Measurements from ENCODE around the gene BAZ2B. TPM values are rescaled to one million over a fixed set of nuclear protein-coding genes. Genes with fewer than 3 reads are reported as not detected.

BAZ2B gene
- polyA plus RNA-seq, 2 donors: 12.5 to 18.3 TPM

DNA sequence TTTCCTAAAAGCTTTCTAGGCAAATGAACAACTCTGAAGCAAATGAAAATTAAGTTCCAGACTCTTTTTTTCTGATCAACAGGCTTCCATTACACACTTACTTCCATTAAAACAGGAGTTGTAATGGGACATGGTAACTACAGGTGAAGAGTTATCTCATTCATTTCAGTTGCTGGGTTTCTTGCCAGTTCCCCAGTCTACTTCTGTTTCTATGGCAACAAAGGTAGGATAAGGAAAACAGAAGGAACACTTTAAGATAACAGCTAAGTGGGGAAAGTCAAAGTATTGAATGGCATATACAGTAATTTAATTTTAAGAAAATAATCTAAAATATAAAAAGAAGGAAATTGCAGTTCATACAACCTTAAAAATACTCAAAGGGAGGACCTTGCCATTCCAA, 25.1 kb downstream of the BAZ2B start:
- Histone ChIP-seq H3K4me3 (ENCODE audit: low read depth in 1 of 2, low read length in 2 of 2) (no peak overlapping the region), H3K9me3 (ENCODE audit: control insufficient read depth in 2 of 2, insufficient read depth in 1 of 2, low read depth in 1 of 2, low read length in 1 of 2) (peaks cover 0 to 2% of the 10 kb centered on the region in 2 donors), H3K27ac (ENCODE audit: low read depth in 2 of 2, low read length in 1 of 2) (no peak overlapping the region), H3K4me1 (ENCODE audit: control insufficient read depth in 2 of 2, insufficient read depth in 2 of 2, low read length in 1 of 2) (peaks cover 0 to 3% of the 10 kb centered on the region in 2 donors), H3K36me3 (ENCODE audit: control insufficient read depth in 2 of 2, insufficient read depth in 2 of 2, low read length in 1 of 2) (no peaks in the 10 kb centered on the region), H3K27me3 (ENCODE audit: control insufficient read depth in 1 of 2, insufficient read depth in 2 of 2, low read length in 2 of 2) (no peaks in the 10 kb centered on the region)

DNA sequence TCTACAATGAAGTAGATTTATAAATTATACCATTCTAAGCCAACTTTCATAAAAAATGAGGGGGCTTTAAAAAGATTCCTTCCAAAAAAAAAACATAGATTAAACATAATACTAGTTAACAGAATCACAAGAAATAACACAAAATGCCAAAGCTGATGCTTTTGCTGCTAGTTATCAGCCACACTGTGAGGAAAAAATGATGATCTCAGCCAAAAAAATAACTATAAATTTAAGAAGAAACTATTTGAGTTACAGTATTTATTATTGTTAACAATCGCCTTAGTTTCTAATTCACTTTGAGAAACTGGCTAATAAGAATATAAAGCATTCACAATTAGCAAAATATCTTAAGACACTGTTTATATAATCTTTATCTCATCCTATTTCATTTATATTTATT, 27.1 kb downstream of the BAZ2B start:
- no peak overlapping the region for H3K4me3 ChIP-seq (ENCODE audit: low read depth in 1 of 2, low read length in 2 of 2)
- H3K4me1 ChIP-seq (ENCODE audit: control insufficient read depth in 2 of 2, insufficient read depth in 2 of 2, low read length in 1 of 2): peaks cover 0 to 3% of the 10 kb centered on the region in 2 donors
- 83 to 100% methylated on average over 1 of the region's 1 CpG for WGBS, 2 donors
- H3K36me3 ChIP-seq (ENCODE audit: control insufficient read depth in 2 of 2, insufficient read depth in 2 of 2, low read length in 1 of 2): no peaks in the 10 kb centered on the region
- H3K27me3 ChIP-seq (ENCODE audit: control insufficient read depth in 1 of 2, insufficient read depth in 2 of 2, low read length in 2 of 2): no peaks in the 10 kb centered on the region
- peaks cover 0 to 2% of the 10 kb centered on the region in 2 donors for H3K9me3 ChIP-seq (ENCODE audit: control insufficient read depth in 2 of 2, insufficient read depth in 1 of 2, low read depth in 1 of 2, low read length in 1 of 2)
- H3K27ac ChIP-seq (ENCODE audit: low read depth in 2 of 2, low read length in 1 of 2): no peak overlapping the region

DNA sequence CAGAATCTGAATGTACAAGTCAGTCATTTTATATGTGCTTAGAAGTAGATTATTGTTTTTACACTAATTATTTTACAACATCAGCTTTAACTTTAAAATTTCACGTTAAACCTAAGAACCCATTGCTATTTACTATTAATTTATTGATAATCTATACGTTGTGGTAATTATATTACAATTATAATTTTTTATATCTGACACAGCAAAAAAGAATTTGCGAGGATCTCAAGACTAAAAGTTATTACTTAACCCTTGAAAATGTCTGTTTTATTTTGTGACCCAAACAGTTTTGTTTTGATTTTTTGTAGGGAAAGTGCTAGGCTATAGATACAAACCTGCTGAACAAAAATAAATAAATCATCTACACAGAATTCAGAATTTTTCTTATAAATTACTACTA, 30.3 kb downstream of the BAZ2B start:
- Histone ChIP-seq H3K4me3 (ENCODE audit: low read depth in 1 of 2, low read length in 2 of 2) (no peak overlapping the region), H3K27me3 (ENCODE audit: control insufficient read depth in 1 of 2, insufficient read depth in 2 of 2, low read length in 2 of 2) (no peaks in the 10 kb centered on the region), H3K4me1 (ENCODE audit: control insufficient read depth in 2 of 2, insufficient read depth in 2 of 2, low read length in 1 of 2) (no peaks in the 10 kb centered on the region), H3K27ac (ENCODE audit: low read depth in 2 of 2, low read length in 1 of 2) (no peak overlapping the region), H3K9me3 (ENCODE audit: control insufficient read depth in 2 of 2, insufficient read depth in 1 of 2, low read depth in 1 of 2, low read length in 1 of 2) (peaks cover 0 to 2% of the 10 kb centered on the region in 2 donors), H3K36me3 (ENCODE audit: control insufficient read depth in 2 of 2, insufficient read depth in 2 of 2, low read length in 1 of 2) (no peaks in the 10 kb centered on the region)
- 52% methylated on average over 3 of the region's 3 CpGs for WGBS, 2 donors

DNA sequence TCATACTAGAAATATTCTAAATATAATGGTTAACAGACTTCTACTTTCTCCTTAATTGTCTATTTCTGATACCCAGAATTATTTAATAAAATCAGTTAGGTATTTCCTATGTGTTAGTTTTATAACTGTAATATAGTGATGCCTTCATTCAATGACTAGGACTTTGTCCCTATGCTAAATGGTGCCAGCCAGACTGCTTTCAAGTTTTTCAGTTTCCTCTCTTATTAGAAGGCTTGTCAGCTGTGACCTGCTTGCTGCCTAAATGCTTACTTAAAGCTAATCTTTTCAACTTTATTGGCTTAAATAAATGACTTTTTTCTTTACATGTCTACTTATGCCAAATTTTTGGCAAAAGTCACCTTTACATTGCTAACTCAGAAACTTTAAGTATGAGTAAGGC, 30.7 kb downstream of the BAZ2B start:
- H3K27ac ChIP-seq (ENCODE audit: low read depth in 2 of 2, low read length in 1 of 2): no peak overlapping the region
- H3K9me3 ChIP-seq (ENCODE audit: control insufficient read depth in 2 of 2, insufficient read depth in 1 of 2, low read depth in 1 of 2, low read length in 1 of 2): peaks cover 0 to 2% of the 10 kb centered on the region in 2 donors

DNA sequence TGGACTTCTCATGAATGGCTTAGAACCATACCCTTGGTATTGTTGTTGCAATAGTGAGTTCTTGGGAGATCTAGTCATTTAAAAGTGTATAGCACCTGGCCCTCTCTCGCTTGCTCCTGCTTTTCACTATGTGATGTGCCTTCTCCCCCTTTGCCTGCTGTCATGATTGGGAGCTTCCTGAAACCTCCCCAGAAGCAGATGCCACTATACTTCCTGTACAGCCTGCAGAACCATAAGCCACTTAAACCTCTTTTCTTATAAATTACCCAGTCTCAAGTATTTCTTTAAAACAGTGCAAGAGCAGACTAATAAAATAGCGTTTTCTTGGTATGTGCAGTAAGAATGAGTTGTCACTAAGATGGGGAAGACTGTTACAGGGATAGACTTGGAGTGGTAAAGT, 31.6 kb downstream of the BAZ2B start:
- peaks cover 0 to 2% of the 10 kb centered on the region in 2 donors for H3K9me3 ChIP-seq (ENCODE audit: control insufficient read depth in 2 of 2, insufficient read depth in 1 of 2, low read depth in 1 of 2, low read length in 1 of 2)
- H3K27me3 ChIP-seq (ENCODE audit: control insufficient read depth in 1 of 2, insufficient read depth in 2 of 2, low read length in 2 of 2): no peaks in the 10 kb centered on the region
- WGBS, 2 donors: 82 to 89% methylated on average over 2 of the region's 2 CpGs
- H3K4me1 ChIP-seq (ENCODE audit: control insufficient read depth in 2 of 2, insufficient read depth in 2 of 2, low read length in 1 of 2): no peaks in the 10 kb centered on the region
- H3K27ac ChIP-seq (ENCODE audit: low read depth in 2 of 2, low read length in 1 of 2): no peak overlapping the region
- H3K4me3 ChIP-seq (ENCODE audit: low read depth in 1 of 2, low read length in 2 of 2): no peak overlapping the region
- no peaks in the 10 kb centered on the region for H3K36me3 ChIP-seq (ENCODE audit: control insufficient read depth in 2 of 2, insufficient read depth in 2 of 2, low read length in 1 of 2)

More for the DNA sequence above, 30.7 kb downstream of the BAZ2B start:
- H3K4me1 ChIP-seq (ENCODE audit: control insufficient read depth in 2 of 2, insufficient read depth in 2 of 2, low read length in 1 of 2): no peaks in the 10 kb centered on the region
- H3K36me3 ChIP-seq (ENCODE audit: control insufficient read depth in 2 of 2, insufficient read depth in 2 of 2, low read length in 1 of 2): no peaks in the 10 kb centered on the region
- H3K4me3 ChIP-seq (ENCODE audit: low read depth in 1 of 2, low read length in 2 of 2): no peak overlapping the region
- H3K27me3 ChIP-seq (ENCODE audit: control insufficient read depth in 1 of 2, insufficient read depth in 2 of 2, low read length in 2 of 2): no peaks in the 10 kb centered on the region

DNA sequence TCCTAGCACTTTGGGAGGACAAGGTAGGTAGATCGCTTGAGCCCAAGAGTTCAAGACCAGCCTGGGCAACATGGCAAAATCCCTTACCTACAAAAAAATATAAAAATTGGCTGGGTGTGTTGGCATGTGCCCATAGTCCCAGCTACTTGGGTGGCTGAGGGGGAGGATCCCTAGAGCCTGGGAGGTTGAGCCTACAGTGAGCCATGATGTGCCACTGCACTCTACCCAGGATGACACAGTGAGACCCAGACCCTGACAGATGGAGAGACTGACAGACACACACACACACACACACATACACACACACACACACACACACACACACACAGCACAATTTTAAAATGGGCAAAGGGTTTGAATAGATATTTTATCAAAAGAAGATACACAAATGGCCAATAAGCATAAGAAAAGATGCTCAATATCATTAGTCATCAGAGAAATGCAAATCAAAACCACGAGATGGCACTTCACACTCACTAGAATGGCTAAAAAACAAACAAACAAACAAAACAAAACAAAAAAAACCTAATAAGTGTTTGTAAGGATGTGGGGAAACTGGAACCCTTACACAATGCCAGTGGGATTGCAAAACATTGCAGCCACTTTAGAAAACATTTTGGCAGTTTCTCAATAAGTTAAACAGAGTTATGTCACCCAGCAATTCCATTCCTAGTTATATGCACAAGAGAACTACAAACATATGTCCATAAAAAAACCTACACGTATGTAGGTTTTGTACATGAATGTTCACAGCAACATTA, 42.3 kb downstream of the BAZ2B start:
- Histone ChIP-seq H3K27me3 (ENCODE audit: control insufficient read depth in 1 of 2, insufficient read depth in 2 of 2, low read length in 2 of 2) (no peaks in the 10 kb centered on the region), H3K4me3 (ENCODE audit: low read depth in 1 of 2, low read length in 2 of 2) (no peak overlapping the region), H3K4me1 (ENCODE audit: control insufficient read depth in 2 of 2, insufficient read depth in 2 of 2, low read length in 1 of 2) (no peaks in the 10 kb centered on the region), H3K9me3 (ENCODE audit: control insufficient read depth in 2 of 2, insufficient read depth in 1 of 2, low read depth in 1 of 2, low read length in 1 of 2) (no peaks in the 10 kb centered on the region), H3K27ac (ENCODE audit: low read depth in 2 of 2, low read length in 1 of 2) (no peak overlapping the region), H3K36me3 (ENCODE audit: control insufficient read depth in 2 of 2, insufficient read depth in 2 of 2, low read length in 1 of 2) (no peaks in the 10 kb centered on the region)
- 63% methylated on average over 3 of the region's 3 CpGs for WGBS, 2 donors

DNA sequence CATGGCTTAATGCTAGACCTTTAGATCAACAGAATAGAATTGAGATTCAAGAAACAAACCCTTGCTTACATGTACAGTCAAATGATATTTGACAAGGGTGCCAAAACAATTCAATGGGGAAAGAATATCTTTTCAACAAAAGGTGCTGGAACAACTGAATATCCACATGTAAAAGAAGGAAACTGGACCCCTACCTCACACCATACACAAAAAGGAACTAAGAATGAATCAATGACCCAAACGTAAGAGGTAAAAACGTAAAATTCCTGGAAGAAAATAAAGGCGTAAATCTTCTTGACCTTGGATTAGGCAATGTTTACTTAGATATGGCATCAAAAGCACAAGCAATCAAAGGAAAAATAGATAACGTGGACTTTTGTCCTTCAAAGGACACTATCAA, 43.1 kb downstream of the BAZ2B start:
- Histone ChIP-seq H3K27ac (ENCODE audit: low read depth in 2 of 2, low read length in 1 of 2) (no peak overlapping the region), H3K9me3 (ENCODE audit: control insufficient read depth in 2 of 2, insufficient read depth in 1 of 2, low read depth in 1 of 2, low read length in 1 of 2) (no peaks in the 10 kb centered on the region), H3K36me3 (ENCODE audit: control insufficient read depth in 2 of 2, insufficient read depth in 2 of 2, low read length in 1 of 2) (no peaks in the 10 kb centered on the region), H3K4me1 (ENCODE audit: control insufficient read depth in 2 of 2, insufficient read depth in 2 of 2, low read length in 1 of 2) (no peaks in the 10 kb centered on the region), H3K4me3 (ENCODE audit: low read depth in 1 of 2, low read length in 2 of 2) (no peak overlapping the region), H3K27me3 (ENCODE audit: control insufficient read depth in 1 of 2, insufficient read depth in 2 of 2, low read length in 2 of 2) (no peaks in the 10 kb centered on the region)
- 80 to 93% methylated on average over 4 of the region's 4 CpGs for WGBS, 2 donors

DNA sequence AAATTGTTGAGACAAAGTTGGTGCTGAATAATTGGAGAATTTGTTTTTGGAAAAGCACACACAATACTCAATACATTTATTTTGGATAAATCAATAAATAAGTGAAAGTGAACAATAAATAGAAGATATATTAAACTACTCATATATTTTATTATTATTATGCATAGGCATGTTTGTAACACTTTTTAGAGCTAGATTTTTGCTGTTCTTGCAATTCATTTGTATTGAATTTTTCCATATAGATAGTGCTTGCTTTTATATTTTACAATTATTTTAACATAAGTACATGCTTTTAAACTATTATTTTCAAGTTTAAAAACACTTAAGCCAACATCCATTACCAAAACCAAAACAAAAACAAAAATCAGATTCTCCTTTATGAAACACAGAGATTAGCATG, 43.9 kb downstream of the BAZ2B start:
- no peaks in the 10 kb centered on the region for H3K36me3 ChIP-seq (ENCODE audit: control insufficient read depth in 2 of 2, insufficient read depth in 2 of 2, low read length in 1 of 2)
- H3K27me3 ChIP-seq (ENCODE audit: control insufficient read depth in 1 of 2, insufficient read depth in 2 of 2, low read length in 2 of 2): no peaks in the 10 kb centered on the region
- H3K4me3 ChIP-seq (ENCODE audit: low read depth in 1 of 2, low read length in 2 of 2): no peak overlapping the region
- no peaks in the 10 kb centered on the region for H3K9me3 ChIP-seq (ENCODE audit: control insufficient read depth in 2 of 2, insufficient read depth in 1 of 2, low read depth in 1 of 2, low read length in 1 of 2)
- H3K27ac ChIP-seq (ENCODE audit: low read depth in 2 of 2, low read length in 1 of 2): no peak overlapping the region
- H3K4me1 ChIP-seq (ENCODE audit: control insufficient read depth in 2 of 2, insufficient read depth in 2 of 2, low read length in 1 of 2): no peaks in the 10 kb centered on the region

DNA sequence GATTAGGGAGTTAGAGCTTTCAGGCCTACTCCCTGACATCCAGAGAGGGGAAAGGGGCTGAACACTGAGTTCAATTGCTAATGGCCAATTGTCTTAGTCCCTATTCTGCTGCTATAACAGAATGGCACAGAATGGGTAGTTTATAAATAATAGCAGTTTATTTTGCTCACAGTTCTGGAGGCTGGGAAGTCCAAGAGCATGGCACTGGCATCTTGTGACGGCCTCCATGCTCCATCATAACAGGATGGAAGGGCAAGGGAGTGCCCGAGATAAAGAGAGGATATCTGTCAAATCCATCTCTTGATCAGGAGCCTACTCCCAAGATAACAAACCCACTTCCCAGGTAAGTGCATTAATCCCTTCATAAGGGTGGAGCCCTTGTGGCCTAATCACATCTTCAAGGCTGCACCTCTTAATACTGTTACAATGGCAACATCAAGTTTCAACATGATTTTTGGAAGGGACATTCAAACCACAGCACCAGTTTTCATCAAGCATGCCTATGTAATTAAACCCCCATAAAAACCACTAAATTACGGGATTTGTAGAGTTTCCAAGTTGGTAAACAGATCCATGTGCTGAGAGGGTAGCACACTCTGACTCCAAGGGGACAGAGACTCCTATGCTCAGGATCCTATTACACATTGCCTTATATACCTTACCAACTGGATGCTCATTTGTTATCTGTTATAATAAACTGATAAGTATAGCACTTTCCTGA, 44.6 kb downstream of the BAZ2B start:
- 79 to 85% methylated on average over 3 of the region's 3 CpGs for WGBS, 2 donors
- H3K4me1 ChIP-seq (ENCODE audit: control insufficient read depth in 2 of 2, insufficient read depth in 2 of 2, low read length in 1 of 2): no peaks in the 10 kb centered on the region
- H3K9me3 ChIP-seq (ENCODE audit: control insufficient read depth in 2 of 2, insufficient read depth in 1 of 2, low read depth in 1 of 2, low read length in 1 of 2): no peaks in the 10 kb centered on the region
- no peaks in the 10 kb centered on the region for H3K27me3 ChIP-seq (ENCODE audit: control insufficient read depth in 1 of 2, insufficient read depth in 2 of 2, low read length in 2 of 2)
- H3K27ac ChIP-seq (ENCODE audit: low read depth in 2 of 2, low read length in 1 of 2): no peak overlapping the region
- no peaks in the 10 kb centered on the region for H3K36me3 ChIP-seq (ENCODE audit: control insufficient read depth in 2 of 2, insufficient read depth in 2 of 2, low read length in 1 of 2)
- no peak overlapping the region for H3K4me3 ChIP-seq (ENCODE audit: low read depth in 1 of 2, low read length in 2 of 2)

DNA sequence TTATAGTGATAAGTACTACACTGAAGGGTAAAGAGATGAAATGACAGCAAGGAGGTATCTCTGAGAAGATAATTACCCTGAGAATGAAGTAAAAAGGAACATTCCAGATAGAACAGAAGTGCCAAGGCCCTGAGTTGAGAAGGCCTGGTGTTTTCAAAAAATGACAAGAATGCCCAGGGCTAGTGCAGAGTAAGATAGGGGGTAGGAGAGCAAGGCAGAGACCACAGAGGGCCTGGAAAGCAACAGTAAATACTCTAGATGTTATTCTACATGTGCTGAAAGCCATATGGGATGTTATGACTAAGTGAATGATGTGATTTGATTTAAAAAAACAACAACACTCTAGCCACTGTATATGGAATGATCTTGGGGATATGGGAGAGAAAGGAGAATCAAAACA, 52.3 kb downstream of the BAZ2B start:
- Histone ChIP-seq H3K4me1 (ENCODE audit: control insufficient read depth in 2 of 2, insufficient read depth in 2 of 2, low read length in 1 of 2) (no peaks in the 10 kb centered on the region), H3K4me3 (ENCODE audit: low read depth in 1 of 2, low read length in 2 of 2) (no peak overlapping the region), H3K36me3 (ENCODE audit: control insufficient read depth in 2 of 2, insufficient read depth in 2 of 2, low read length in 1 of 2) (no peaks in the 10 kb centered on the region), H3K9me3 (ENCODE audit: control insufficient read depth in 2 of 2, insufficient read depth in 1 of 2, low read depth in 1 of 2, low read length in 1 of 2) (no peaks in the 10 kb centered on the region), H3K27ac (ENCODE audit: low read depth in 2 of 2, low read length in 1 of 2) (no peak overlapping the region), H3K27me3 (ENCODE audit: control insufficient read depth in 1 of 2, insufficient read depth in 2 of 2, low read length in 2 of 2) (no peaks in the 10 kb centered on the region)

Data from esophagus (tissue), 2 donors.